EL (cell line): Measurements from ENCODE around the gene ANP32D.
"Not testable (repeated sequence)": the region's sequence is repeated elsewhere in the genome, so short reads cannot be mapped to it uniquely, and the experiment has no call there.

Experiments
- DNase-seq: peaks from one replicate; pipeline ENCODE4 v3.0.0-alpha.2; 2016

Gene ANP32D

GRCh38 chr12:48508987-48509386 lies 36.6 kb downstream of the ANP32D start:
- no peak for DNase-seq

DNA sequence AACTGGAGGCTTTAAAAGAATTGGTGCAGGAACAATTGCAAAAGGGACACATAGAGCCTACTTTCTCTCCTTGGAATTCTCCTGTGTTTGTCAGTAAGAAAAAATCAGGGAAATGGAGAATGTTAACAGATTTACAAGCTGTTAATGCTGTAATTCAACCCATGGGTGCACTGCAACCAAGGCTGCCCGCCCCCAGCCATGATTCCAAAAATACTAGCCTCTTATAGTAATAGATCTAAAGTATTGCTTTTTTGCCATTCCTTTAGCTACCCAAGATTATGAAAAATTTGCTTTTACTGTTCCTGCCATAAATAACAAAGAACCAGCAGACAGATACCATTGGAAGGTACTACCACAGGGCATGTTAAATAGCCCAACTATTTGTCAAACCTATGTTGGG lies 37.8 kb downstream of the ANP32D start:
- DNase-seq: no peak

GRCh38 chr12:48512855-48513254 lies 40.5 kb downstream of the ANP32D start:
- DNase-seq: no peak

- DNase-seq: no peak
Measured at GRCh38 chr12:48514728-48515127, 42.4 kb downstream of the ANP32D start.

DNA sequence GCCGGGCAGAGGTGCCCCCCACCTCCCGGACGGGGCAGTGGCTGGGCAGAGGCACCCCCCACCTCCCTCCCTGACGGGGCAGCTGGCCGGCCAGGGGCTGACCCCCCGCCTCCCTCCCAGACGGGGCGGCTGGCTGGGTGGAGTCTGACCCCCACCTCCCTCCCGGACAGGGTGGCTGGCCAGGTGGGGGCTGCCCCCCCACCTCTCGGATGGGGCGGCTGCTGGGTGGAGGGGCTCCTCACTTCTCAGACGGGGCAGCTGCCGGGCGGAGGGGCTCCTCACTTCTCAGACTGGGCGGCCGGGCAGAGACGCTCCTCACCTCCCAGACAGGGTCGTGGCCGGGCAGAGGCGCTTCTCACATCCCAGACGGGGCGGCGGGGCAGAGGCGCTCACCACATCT lies 48.0 kb downstream of the ANP32D start:
- DNase-seq: not testable (repeated sequence)
